Hepatocyte (in vitro differentiated cells): ENCODE data around the gene ATXN7L1. TPM values are rescaled to one million over a fixed set of nuclear protein-coding genes. Genes with fewer than 3 reads are reported as not detected.

Source experiments
- DNase-seq: peaks from one replicate; pipeline ENCODE4 v3.0.0-alpha.2; 2016; ENCODE audit warnings: low spot score
- H2AFZ ChIP-seq: fragments of 200-600 bp; sonication (generic); 2 replicates; pipeline ENCODE4 v1.6.0; 2016; ENCODE audit warnings: antibody characterized with exemption, mild to moderate bottlenecking
- H3K27ac ChIP-seq: fragments of 200-600 bp; sonication (generic); 2 replicates; pipeline ENCODE4 v1.5.1; 2016; ENCODE audit warnings: mild to moderate bottlenecking
- H3K27me3 ChIP-seq: fragments of 200-600 bp; sonication (generic); 2 replicates; pipeline ENCODE4 v1.6.1; 2016
- H3K36me3 ChIP-seq: fragments of 200-600 bp; sonication (generic); replicated peaks from 2 replicates; pipeline ENCODE4 v1.5.1; 2016; ENCODE audit warnings: low read depth; ENCODE audit not compliant: insufficient read depth
- H3K4me1 ChIP-seq: fragments of 200-600 bp; sonication (generic); 2 replicates; pipeline ENCODE4 v1.5.1; 2016; ENCODE audit warnings: mild to moderate bottlenecking, moderate library complexity; ENCODE audit not compliant: insufficient read depth
- H3K4me2 ChIP-seq: fragments of 200-600 bp; sonication (generic); 2 replicates; pipeline ENCODE4 v1.6.0; 2016
- H3K4me3 ChIP-seq: fragments of 200-600 bp; sonication (generic); 2 replicates; pipeline ENCODE4 v1.5.1; 2016; ENCODE audit warnings: mild to moderate bottlenecking
- H3K79me2 ChIP-seq: fragments of 200-600 bp; sonication (generic); 2 replicates; pipeline ENCODE4 v1.6.0; 2017; ENCODE audit warnings: mild to moderate bottlenecking
- H3K9me2 ChIP-seq: fragments of 200-600 bp; sonication (generic); replicated peaks from 2 replicates; pipeline ENCODE4 v1.6.0; 2017; ENCODE audit warnings: mild to moderate bottlenecking; ENCODE audit not compliant: insufficient read depth
- H3K9me3 ChIP-seq: fragments of 200-600 bp; sonication (generic); 2 replicates; pipeline ENCODE4 v1.5.1; 2016; ENCODE audit warnings: low read depth, mild to moderate bottlenecking
- H4K20me1 ChIP-seq: fragments of 200-600 bp; sonication (generic); 2 replicates; pipeline ENCODE4 v1.6.0; 2016; ENCODE audit warnings: mild to moderate bottlenecking; ENCODE audit not compliant: insufficient read depth, poor library complexity, severe bottlenecking
- CTCF ChIP-seq: fragments of 200-600 bp; sonication (generic); IDR thresholded peaks from 2 replicates; pipeline ENCODE4 v1.5.1; 2016; ENCODE audit warnings: antibody characterized with exemption, mild to moderate bottlenecking; ENCODE audit not compliant: poor library complexity
- EZH2 ChIP-seq: fragments of 200-600 bp; sonication (generic); IDR thresholded peaks from 2 replicates; pipeline ENCODE4 v1.6.1; 2016; ENCODE audit warnings: antibody characterized with exemption, mild to moderate bottlenecking, borderline replicate concordance
- EZH2phosphoT487 ChIP-seq: fragments of 200-600 bp; sonication (generic); IDR thresholded peaks from one replicate; pipeline ENCODE4 v1.6.1; 2018; ENCODE audit warnings: antibody characterized with exemption, mild to moderate bottlenecking, low read depth, moderate library complexity; ENCODE audit not compliant: unreplicated experiment, severe bottlenecking
- WGBS: methylation state at CpG from one replicate; pipeline ENCODE4 v1.1.6; 2016; ENCODE audit warnings: low lambda C conversion rate; ENCODE audit errors: missing lambda C conversion rate; 5-methylcytosine and 5-hydroxymethylcytosine counted together
- polyA plus RNA-seq: library from polyadenylated mRNA; unstranded; fragments of >200 nt; fragmentation: Nextera tagmentation; extraction: Ambion mirVana; gene quantifications from 2 replicates; pipeline ENCODE4 v1.2.1, GENCODE V29; 2016
- total RNA-seq: library from RNA; depleted of rRNA; stranded (reverse); fragments of >200 nt; gene quantifications from 2 replicates; pipeline ENCODE4 v1.2.3, GENCODE V29; 2014

The ATXN7L1 gene
- total and polyA plus RNA-seq, 2 experiments from 2014 or later: 8.9 to 9.3 TPM

GRCh38 chr7:105666324-105666723 lies 210.1 kb downstream of the ATXN7L1 start:
- TF ChIP-seq EZH2 (no peak), CTCF (no peak), EZH2phosphoT487 (no peak)
- no peak overlapping the region for H3K27ac ChIP-seq
- no peaks in the 10 kb centered on the region for H4K20me1 ChIP-seq
- H3K4me3 ChIP-seq: no peak overlapping the region
- H3K4me1 ChIP-seq: no peaks in the 10 kb centered on the region
- no peaks in the 10 kb centered on the region for H3K27me3 ChIP-seq
- no peaks in the 10 kb centered on the region for H3K9me2 ChIP-seq
- H3K9me3 ChIP-seq: no peaks in the 10 kb centered on the region
- no peak overlapping the region for H2AFZ ChIP-seq
- no peaks in the 10 kb centered on the region for H3K36me3 ChIP-seq
- 95% methylated on average over 1 of the region's 1 CpG for WGBS
- H3K4me2 ChIP-seq: no peak overlapping the region
- H3K79me2 ChIP-seq: no peaks in the 10 kb centered on the region
- DNase-seq: no peak

GRCh38 chr7:105665684-105666083 lies 210.7 kb downstream of the ATXN7L1 start:
- Histone ChIP-seq H3K4me2 (no peak overlapping the region), H3K4me1 (no peaks in the 10 kb centered on the region), H3K27me3 (no peaks in the 10 kb centered on the region), H3K4me3 (no peak overlapping the region), H3K36me3 (no peaks in the 10 kb centered on the region), H4K20me1 (no peaks in the 10 kb centered on the region), H3K79me2 (no peaks in the 10 kb centered on the region), H3K9me3 (no peaks in the 10 kb centered on the region), H3K27ac (no peak overlapping the region), H2AFZ (no peak overlapping the region), H3K9me2 (no peaks in the 10 kb centered on the region)
- 83% methylated on average over 7 of the region's 7 CpGs for WGBS
- TF ChIP-seq CTCF: no peak
- TF ChIP-seq EZH2: no peak
- TF ChIP-seq EZH2phosphoT487: no peak
- DNase-seq: no peak

- no peaks in the 10 kb centered on the region for H4K20me1 ChIP-seq
- H3K4me2 ChIP-seq: no peak overlapping the region
- H3K27me3 ChIP-seq: no peaks in the 10 kb centered on the region
- H2AFZ ChIP-seq: no peak overlapping the region
- H3K4me3 ChIP-seq: no peak overlapping the region
- H3K27ac ChIP-seq: no peak overlapping the region
- H3K4me1 ChIP-seq: no peaks in the 10 kb centered on the region
- no peaks in the 10 kb centered on the region for H3K36me3 ChIP-seq
- peak; percentile 66 for DNase-seq
- WGBS: 62% methylated on average over 8 of the region's 8 CpGs
- no peaks in the 10 kb centered on the region for H3K79me2 ChIP-seq
- no peaks in the 10 kb centered on the region for H3K9me3 ChIP-seq
- no peaks in the 10 kb centered on the region for H3K9me2 ChIP-seq
- no peak for TF ChIP-seq EZH2
- TF ChIP-seq CTCF: no peak
- no peak for TF ChIP-seq EZH2phosphoT487
These were observed 211.4 kb downstream of the ATXN7L1 start for GRCh38 chr7:105664816-105665525.
